Vagina (tissue), 2 donors: ENCODE data around the gene TTLL9. TPM values are rescaled to one million over a fixed set of nuclear protein-coding genes. Genes with fewer than 3 reads are reported as not detected.

Experiments
- DNase-seq, 2 donors: peaks; one replicate each; pipeline ENCODE4 v3.0.0-alpha.2; 2017; ENCODE audit errors: extremely low spot score in 2 of 2
- H3K27ac ChIP-seq: fragments of 200-600 bp; sonication (generic); one replicate; pipeline ENCODE4 v1.5.1; 2019
- H3K27me3 ChIP-seq: fragments of 200-600 bp; sonication (generic); one replicate; pipeline ENCODE4 v1.5.1; 2019
- H3K36me3 ChIP-seq, 2 donors: fragments of 200-600 bp; sonication (generic); one replicate each; pipeline ENCODE4 v1.5.1; 2017 to 2019
- H3K4me1 ChIP-seq: fragments of 200-600 bp; sonication (generic); one replicate; pipeline ENCODE4 v1.5.1; 2019
- H3K4me3 ChIP-seq, 2 donors: fragments of 200-600 bp; sonication (generic); 1 replicate in 1 of 2; 2 replicates in 1 of 2; pipeline ENCODE4 v1.5.1; 2016 to 2019
- H3K9me3 ChIP-seq: fragments of 200-600 bp; sonication (generic); one replicate; pipeline ENCODE4 v1.5.1; 2019
- CTCF ChIP-seq, 3 experiments: fragments of 450-650 bp in 2 of 3; fragments of 200-600 bp in 1 of 3; sonication (generic) in 1 of 3; IDR thresholded peaks; one replicate each; pipeline ENCODE4 v1.5.1; 2017 to 2019; ENCODE audit warnings: antibody characterized with exemption in 3 of 3, mild to moderate bottlenecking in 2 of 3, moderate library complexity in 2 of 3
- POLR2A ChIP-seq, 2 donors: fragments of 450-650 bp; IDR thresholded peaks; one replicate each; pipeline ENCODE4 v1.6.1; 2017; ENCODE audit warnings: antibody characterized with exemption in 2 of 2, mild to moderate bottlenecking in 2 of 2, moderate library complexity in 2 of 2
- POLR2AphosphoS5 ChIP-seq, 2 donors: sonication (generic); formaldehyde crosslinking; IDR thresholded peaks; one replicate each; pipeline ENCODE4 v1.9.0; 2017; ENCODE audit warnings: antibody characterized with exemption in 2 of 2, mild to moderate bottlenecking in 2 of 2, low read depth in 1 of 2; ENCODE audit not compliant: insufficient read depth in 1 of 2
- intact Hi-C: fragments of 100-400 bp; cut with DNase I; formaldehyde crosslinking; loops from one replicate; pipeline ENCODE4 v1.15.1; 2023
- total RNA-seq: library from RNA; depleted of rRNA; stranded (reverse); fragments of >200 nt; gene quantifications from one replicate; pipeline ENCODE4 v1.2.3, GENCODE V29; 2016

TTLL9 gene
- total RNA-seq, 1 donor from 2014 or later = not detected

GRCh38 chr20:31870726-31871617, 538 bp downstream of the TTLL9 start:
- peak in 1 of 2 donors; percentile 29 for TF ChIP-seq POLR2AphosphoS5 (IDR thresholded peaks at IDR 0.05; ENCODE audit: insufficient read depth in 1 of 2, low read depth in 1 of 2)
- no peak for TF ChIP-seq POLR2A (IDR thresholded peaks at IDR 0.05)
- no peak for TF ChIP-seq CTCF (IDR thresholded peaks at IDR 0.05)
- H3K27me3 ChIP-seq = no peaks in the 10 kb centered on the region
- peak in 1 of 2 donors; percentile 93 for DNase-seq
- peak overlapping the region; percentile 52 to 64 for H3K4me3 ChIP-seq
- peak overlapping the region; percentile 70 for H3K27ac ChIP-seq
- intact Hi-C loops = no loop called here
- H3K9me3 ChIP-seq = no peaks in the 10 kb centered on the region
- no peaks in the 10 kb centered on the region for H3K36me3 ChIP-seq
- H3K4me1 ChIP-seq = peaks cover 20% of the 10 kb centered on the region

GRCh38 chr20:31871618-31871954, 1.2 kb downstream of the TTLL9 start:
- H3K4me3 ChIP-seq = no peak overlapping the region
- H3K27me3 ChIP-seq = no peaks in the 10 kb centered on the region
- H3K9me3 ChIP-seq = no peaks in the 10 kb centered on the region
- intact Hi-C loops = no loop called here
- peaks cover 20% of the 10 kb centered on the region for H3K4me1 ChIP-seq
- no peak for DNase-seq
- H3K27ac ChIP-seq = no peak overlapping the region
- TF ChIP-seq POLR2AphosphoS5 (IDR thresholded peaks at IDR 0.05; ENCODE audit: insufficient read depth in 1 of 2, low read depth in 1 of 2) (no peak), POLR2A (IDR thresholded peaks at IDR 0.05) (no peak), CTCF (IDR thresholded peaks at IDR 0.05) (no peak)
- no peaks in the 10 kb centered on the region for H3K36me3 ChIP-seq

- no peak for DNase-seq
- Histone ChIP-seq H3K9me3 (no peaks in the 10 kb centered on the region), H3K36me3 (no peaks in the 10 kb centered on the region), H3K27me3 (no peaks in the 10 kb centered on the region), H3K27ac (no peak overlapping the region), H3K4me1 (peaks cover 20% of the 10 kb centered on the region), H3K4me3 (no peak overlapping the region)
- intact Hi-C loops = no loop called here
- TF ChIP-seq POLR2AphosphoS5 (IDR thresholded peaks at IDR 0.05; ENCODE audit: insufficient read depth in 1 of 2, low read depth in 1 of 2) (no peak), CTCF (IDR thresholded peaks at IDR 0.05) (no peak), POLR2A (IDR thresholded peaks at IDR 0.05) (no peak)
These were observed 2.0 kb downstream of the TTLL9 start for GRCh38 chr20:31872406-31872805.

GRCh38 chr20:31875671-31876070, 5.2 kb downstream of the TTLL9 start:
- peaks cover 8% of the 10 kb centered on the region for H3K4me1 ChIP-seq
- no peak overlapping the region for H3K4me3 ChIP-seq
- H3K27me3 ChIP-seq = no peaks in the 10 kb centered on the region
- H3K9me3 ChIP-seq = no peaks in the 10 kb centered on the region
- DNase-seq = no peak
- TF ChIP-seq POLR2A (IDR thresholded peaks at IDR 0.05) (no peak), POLR2AphosphoS5 (IDR thresholded peaks at IDR 0.05; ENCODE audit: insufficient read depth in 1 of 2, low read depth in 1 of 2) (no peak), CTCF (IDR thresholded peaks at IDR 0.05) (no peak)
- no peaks in the 10 kb centered on the region for H3K36me3 ChIP-seq
- intact Hi-C loops = no loop called here
- no peak overlapping the region for H3K27ac ChIP-seq

- H3K27ac ChIP-seq = no peak overlapping the region
- no peak overlapping the region for H3K4me3 ChIP-seq
- H3K27me3 ChIP-seq = no peaks in the 10 kb centered on the region
- intact Hi-C loops = no loop called here
- DNase-seq = no peak
- TF ChIP-seq CTCF (IDR thresholded peaks at IDR 0.05) (no peak), POLR2AphosphoS5 (IDR thresholded peaks at IDR 0.05; ENCODE audit: insufficient read depth in 1 of 2, low read depth in 1 of 2) (no peak), POLR2A (IDR thresholded peaks at IDR 0.05) (no peak)
- no peaks in the 10 kb centered on the region for H3K9me3 ChIP-seq
- H3K4me1 ChIP-seq = no peaks in the 10 kb centered on the region
- H3K36me3 ChIP-seq = no peaks in the 10 kb centered on the region
These were observed 7.2 kb downstream of the TTLL9 start for GRCh38 chr20:31877684-31878083.
